Heart right ventricle (tissue), 16 donors: Measurements from ENCODE around the gene MMRN2. TPM values are rescaled to one million over a fixed set of nuclear protein-coding genes. Genes with fewer than 3 reads are reported as not detected.

ENCODE experiments used
- ATAC-seq, 8 donors: fragments of 200-7000 bp; cut with Tn5 transposase; one replicate each; pipeline ENCODE4 v1.9.1; 2020; ENCODE audit warnings: mild to moderate bottlenecking in 8 of 8, moderate library complexity in 8 of 8, moderate number of reproducible peaks in 1 of 8
- DNase-seq, 2 donors: peaks; one replicate each; pipeline ENCODE4 v3.0.0-alpha.2; 2020
- H3K27ac ChIP-seq, 10 donors: fragments of 200-600 bp; sonication (generic) in 2 of 10; one replicate each; pipeline versions ENCODE4 v1.5.0 to v1.8.0; 2020 to 2022; ENCODE audit warnings: mild to moderate bottlenecking in 3 of 10
- H3K27me3 ChIP-seq, 7 donors: fragments of 200-600 bp; one replicate each; pipeline ENCODE4 v1.8.0; 2021 to 2022; ENCODE audit warnings: mild to moderate bottlenecking in 2 of 7
- H3K36me3 ChIP-seq, 9 donors: fragments of 200-600 bp; sonication (generic) in 1 of 9; one replicate each; pipeline versions ENCODE4 v1.5.0 to v1.8.0; 2020 to 2022; ENCODE audit warnings: mild to moderate bottlenecking in 2 of 9
- H3K4me1 ChIP-seq, 9 donors: fragments of 200-600 bp; sonication (generic) in 1 of 9; one replicate each; pipeline versions ENCODE4 v1.5.0 to v1.8.0; 2020 to 2022; ENCODE audit warnings: mild to moderate bottlenecking in 4 of 9
- H3K4me3 ChIP-seq, 10 donors: fragments of 200-600 bp; sonication (generic) in 2 of 10; one replicate each; pipeline versions ENCODE4 v1.5.0 to v1.8.0; 2020 to 2022; ENCODE audit warnings: mild to moderate bottlenecking in 7 of 10, moderate library complexity in 2 of 10
- H3K9me3 ChIP-seq, 11 donors: fragments of 200-600 bp in 10 of 11; sonication (generic) in 2 of 11; one replicate each; pipeline versions ENCODE4 v1.5.0 to v1.8.0; 2013 to 2022; ENCODE audit warnings: mild to moderate bottlenecking in 2 of 11, control low read depth in 1 of 11, moderate library complexity in 1 of 11
- CTCF ChIP-seq, 9 donors: fragments of 200-600 bp; sonication (generic) in 2 of 9; IDR thresholded peaks; one replicate each; pipeline versions ENCODE4 v1.5.0 to v1.8.0; 2021 to 2022; ENCODE audit warnings: antibody characterized with exemption in 9 of 9, mild to moderate bottlenecking in 5 of 9, moderate library complexity in 1 of 9
- WGBS, 2 donors: extraction: QIAGEN DNeasy Blood & Tissue Kit; methylation state at CpG; one replicate each; pipeline ENCODE4 v1.1.7; 2013; ENCODE audit warnings: inconsistent platforms in 1 of 2; 5-methylcytosine and 5-hydroxymethylcytosine counted together
- intact Hi-C, 10 donors: fragments of 100-400 bp; cut with DNase I; formaldehyde crosslinking; loops; one replicate each; pipeline versions ENCODE4 v1.11.1 to v1.14.2; 2022
- polyA plus RNA-seq, 2 donors: library from polyadenylated mRNA; stranded (reverse); fragments of 200-250 nt; gene quantifications; one replicate each; pipeline ENCODE4 v1.2.3, GENCODE V29; 2013
- total RNA-seq, 10 donors: library from RNA; stranded (reverse); fragmentation: NEBNext Ultra II Directional in 3 of 10; extraction: Animal tissue kit (Norgen Biotek cat#: 25700) in 3 of 10; gene quantifications; one replicate each; pipeline versions ENCODE4 v1.2.1 to v1.2.4, GENCODE V29; 2021 to 2023
- donor health status: Arrhythmogenic right ventricular cardiomyopathy.
- donor health status: ischemic (EF 13 %, LVEDD 7.1; RV severe dilation, severe dysfunction).
- donor health status: healthy with polysubstance abuse.
- donor health status: DM: no; HTN: yes; CAD: no.
- donor health status: DM: no; HTN: no; CAD: no.
- donor health status: ischemic (EF 25% LVEDD 6.9; RV normal size, moderate dysfunction).
- donor health status: ischemic (EF 25% LVEDD 5.7; RV mildly dilated, moderate dysfunction).
- donor health status: healthy.
- donor health status: DM: yes; HTN: yes; CAD: no.
- donor health status: Ischemic cardiomyopathy.
- donor health status: ischemic (EF 35%, LVEDD 5.7; RV mildly dilated, moderate dysfunction).
- donor health status: nonischemic (EF 11% LVEDD 7.7; RV severe dilation, severe dysfunction).
- donor health status: DM: yes; HTN: yes; CAD: no.
- donor health status: PGD.
- donor health status: ischemic (EF 29% LVEDD 5.4; RV normal size, mild dysfunction).
- donor health status: nonischemic (EF 23%, LVEDD 6.1; RV moderate dilation, normal function).

The MMRN2 gene
- total and polyA plus RNA-seq, 12 donors = 22.5 to 43.2 (median 33.2) TPM

- peaks cover 0 to 71% (median 8%) of the 10 kb centered on the region in 9 donors for H3K36me3 ChIP-seq
- WGBS, 2 donors = 85 to 86% methylated on average over 3 of the region's 3 CpGs
- H3K9me3 ChIP-seq = no peaks in the 10 kb centered on the region
- ATAC-seq = no peak
- H3K4me3 ChIP-seq = no peak overlapping the region
- intact Hi-C loops = loop anchor here in 2 of 10 donors (5.0 kb wide), 1 partner anchor 152 kb away; the partner anchor contains the start of gene SHLD2 (in 2 of the 2)
- TF ChIP-seq CTCF (IDR thresholded peaks at IDR 0.05) = no peak
- no peak for DNase-seq
- peak overlapping the region in 4 of 10 donors; percentile 9 to 35 (median 30) for H3K27ac ChIP-seq
- H3K4me1 ChIP-seq = peaks cover 6 to 70% (median 30%) of the 10 kb centered on the region in 9 donors
- no peaks in the 10 kb centered on the region for H3K27me3 ChIP-seq
Measured at GRCh38 chr10:86944907-86945306, 12.5 kb downstream of the MMRN2 start.

GRCh38 chr10:86944471-86944870 is 12.9 kb downstream of the MMRN2 start:
- no peaks in the 10 kb centered on the region for H3K9me3 ChIP-seq
- peaks cover 6 to 70% (median 29%) of the 10 kb centered on the region in 9 donors for H3K4me1 ChIP-seq
- H3K27me3 ChIP-seq = no peaks in the 10 kb centered on the region
- intact Hi-C loops = loop anchor here in 2 of 10 donors (5.0 kb wide), 1 partner anchor 153 kb away; the partner anchor contains the start of gene SHLD2 (in 2 of the 2)
- H3K27ac ChIP-seq = peak overlapping the region in 1 of 10 donors; percentile 34
- no peak overlapping the region for H3K4me3 ChIP-seq
- DNase-seq = no peak
- peaks cover 0 to 71% (median 8%) of the 10 kb centered on the region in 9 donors for H3K36me3 ChIP-seq
- no peak for ATAC-seq
- no peak for TF ChIP-seq CTCF (IDR thresholded peaks at IDR 0.05)

GRCh38 chr10:86944031-86944419 is 13.4 kb downstream of the MMRN2 start:
- H3K27me3 ChIP-seq = no peaks in the 10 kb centered on the region
- 92 to 93% methylated on average over 4 of the region's 4 CpGs for WGBS, 2 donors
- H3K4me1 ChIP-seq = peaks cover 6 to 69% (median 30%) of the 10 kb centered on the region in 9 donors
- no peak overlapping the region for H3K4me3 ChIP-seq
- no peak overlapping the region for H3K27ac ChIP-seq
- TF ChIP-seq CTCF (IDR thresholded peaks at IDR 0.05) = no peak
- H3K36me3 ChIP-seq = peaks cover 0 to 71% (median 8%) of the 10 kb centered on the region in 9 donors
- ATAC-seq (no peak), DNase-seq (no peak)
- no peaks in the 10 kb centered on the region for H3K9me3 ChIP-seq
- intact Hi-C loops = loop anchor here in 2 of 10 donors (5.0 kb wide), 1 partner anchor 153 kb away; the partner anchor contains the start of gene SHLD2 (in 2 of the 2)

- TF ChIP-seq CTCF (IDR thresholded peaks at IDR 0.05) = no peak
- no peak for ATAC-seq
- no peaks in the 10 kb centered on the region for H3K9me3 ChIP-seq
- H3K27ac ChIP-seq = no peak overlapping the region
- H3K4me3 ChIP-seq = no peak overlapping the region
- DNase-seq = peak in 1 of 2 donors; percentile 14
- H3K4me1 ChIP-seq = peaks cover 6 to 70% (median 32%) of the 10 kb centered on the region in 9 donors
- intact Hi-C loops = loop anchor here in 2 of 10 donors (5.0 kb wide), 1 partner anchor 154 kb away; the partner anchor contains the start of gene SHLD2 (in 2 of the 2)
- 90 to 91% methylated on average over 30 of the region's 30 CpGs for WGBS, 2 donors
- H3K27me3 ChIP-seq = no peaks in the 10 kb centered on the region
- H3K36me3 ChIP-seq = peaks cover 0 to 76% (median 8%) of the 10 kb centered on the region in 9 donors
Measured at GRCh38 chr10:86943316-86944030, 13.9 kb downstream of the MMRN2 start.
